CD4-positive, alpha-beta T cell (primary cell): ENCODE results near the gene CELSR2. TPM values are rescaled to one million over a fixed set of nuclear protein-coding genes. Genes with fewer than 3 reads are reported as not detected.
A peak's percentile ranks its signal among the peaks of the same experiment; 100 is the strongest.

Experiments used
- ATAC-seq: fragments of 200-7000 bp; cut with Tn5 transposase; one replicate; pipeline ENCODE4 v1.10.0; 2022; ENCODE audit warnings: mild to moderate bottlenecking; ENCODE audit not compliant: poor library complexity
- CTCF ChIA-PET: fragments of 350-600 bp; sonication (Branson Sonifier 250); formaldehyde crosslinking; loops from one replicate; lab custom pipeline; 2021; ENCODE audit warnings: antibody characterized with exemption, inconsistent platforms; lab: Charles Lee
- POLR2A ChIA-PET: fragments of 350-600 bp; sonication (Branson Sonifier 250); formaldehyde crosslinking; loops from one replicate; lab custom pipeline; 2021; ENCODE audit warnings: antibody characterized with exemption, inconsistent platforms; lab: Charles Lee
- DNase-seq, 14 experiments: peaks; one replicate each; pipeline ENCODE4 v3.0.0-alpha.2; 2013 to 2020; ENCODE audit warnings: mixed read lengths in 2 of 14
- H3K27ac ChIP-seq, 2 donors: one replicate each; pipeline versions ENCODE4 v1.5.1 to v1.7.0; 2013; ENCODE audit warnings: low read length in 2 of 2, low read depth in 1 of 2, mild to moderate bottlenecking in 1 of 2
- H3K27me3 ChIP-seq, 2 experiments: 1 replicate in 1 of 2; 2 replicates in 1 of 2; pipeline versions ENCODE4 v1.6.1 to v1.7.0; 2013; ENCODE audit warnings: low read length in 2 of 2, control low read depth in 1 of 2, mild to moderate bottlenecking in 1 of 2, moderate library complexity in 1 of 2; ENCODE audit not compliant: insufficient read depth in 2 of 2, control insufficient read depth in 1 of 2
- H3K36me3 ChIP-seq: one replicate; pipeline ENCODE4 v1.6.1; 2013; ENCODE audit warnings: low read length, control low read depth; ENCODE audit not compliant: insufficient read depth
- H3K4me1 ChIP-seq: one replicate; pipeline ENCODE4 v1.6.1; 2013; ENCODE audit warnings: low read length, control low read depth; ENCODE audit not compliant: insufficient read depth
- H3K4me3 ChIP-seq: one replicate; pipeline ENCODE4 v1.5.1; 2013; ENCODE audit warnings: mild to moderate bottlenecking, low read length, moderate library complexity
- H3K9me3 ChIP-seq, 2 experiments: 1 replicate in 1 of 2; 2 replicates in 1 of 2; pipeline versions ENCODE4 v1.6.1 to v1.7.0; 2013; ENCODE audit warnings: low read length in 2 of 2, mild to moderate bottlenecking in 2 of 2, control low read depth in 1 of 2, moderate library complexity in 1 of 2; ENCODE audit not compliant: control insufficient read depth in 1 of 2, insufficient read depth in 1 of 2
- H3K27ac Mint-ChIP-seq: one replicate; pipeline ENCODE4 v1.8.0; 2020; ENCODE audit warnings: mixed read lengths
- H3K27me3 Mint-ChIP-seq: one replicate; pipeline ENCODE4 v1.8.0; 2021; ENCODE audit warnings: mixed read lengths
- H3K36me3 Mint-ChIP-seq: one replicate; pipeline ENCODE4 v1.8.0; 2021; ENCODE audit warnings: low read depth, mixed read lengths
- H3K4me1 Mint-ChIP-seq: one replicate; pipeline ENCODE4 v1.8.0; 2021; ENCODE audit warnings: low read depth, mixed read lengths
- H3K4me3 Mint-ChIP-seq: one replicate; pipeline ENCODE4 v1.8.0; 2020; ENCODE audit warnings: mild to moderate bottlenecking, mixed read lengths
- H3K9me3 Mint-ChIP-seq: one replicate; pipeline ENCODE4 v1.8.0; 2020; ENCODE audit warnings: mixed read lengths
- CTCF ChIP-seq: fragments of 200-600 bp; IDR thresholded peaks from one replicate; pipeline ENCODE4 v1.8.0; 2022; ENCODE audit warnings: antibody characterized with exemption, mild to moderate bottlenecking
- intact Hi-C, 2 experiments: fragments of 100-400 bp; cut with DNase I in 1 of 2; cut with micrococcal nuclease in 1 of 2; formaldehyde crosslinking; loops; one replicate each; pipeline versions ENCODE4 v1.15.1 to v1.9.0; 2023 to 2025; cut with DNase I, micrococcal nuclease
- total RNA-seq, 174 experiments: library from RNA in 2 of 174; stranded (reverse) in 2 of 174; gene quantifications; one replicate each; pipeline ENCODE4 v1.2.3 and lab custom pipeline; 2021 to 2026

CELSR2 gene
- total RNA-seq, 2 experiments from 2014 or later: 3.6 TPM

GRCh38 chr1:109274533-109275476 lies 25.5 kb downstream of the CELSR2 start:
- CTCF ChIA-PET: no interaction called here

GRCh38 chr1:109275706-109276345 lies 26.5 kb downstream of the CELSR2 start:
- TF ChIP-seq CTCF: no peak
- Mint-ChIP-seq H3K4me1 (no peaks in the 10 kb centered on the region), H3K9me3 (no peaks in the 10 kb centered on the region), H3K36me3 (no peaks in the 10 kb centered on the region), H3K4me3 (no peak overlapping the region), H3K27me3 (no peaks in the 10 kb centered on the region), H3K27ac (no peak overlapping the region)
- Histone ChIP-seq H3K4me3 (no peak overlapping the region), H3K27me3 (no peaks in the 10 kb centered on the region), H3K4me1 (peaks cover 6% of the 10 kb centered on the region), H3K9me3 (no peaks in the 10 kb centered on the region), H3K27ac (no peak overlapping the region), H3K36me3 (no peaks in the 10 kb centered on the region)
- intact Hi-C loops: loop anchor here in 1 of 2 experiments (2.0 kb wide), 1 partner anchor 257 kb away; no protein-coding TSS in a partner anchor
- CTCF ChIA-PET: interaction anchor here (3.5 kb wide), 1 partner anchor 256 kb away, joined by 26 read pairs; no protein-coding TSS in a partner anchor
- POLR2A ChIA-PET: no interaction called here
- DNase-seq (no peak), ATAC-seq (no peak)

More at GRCh38 chr1:109274533-109275476, 25.5 kb downstream of the CELSR2 start:
- no peaks in the 10 kb centered on the region for H3K36me3 Mint-ChIP-seq
- DNase-seq (no peak), ATAC-seq (no peak)
- no peaks in the 10 kb centered on the region for H3K27me3 ChIP-seq
- H3K4me3 ChIP-seq: no peak overlapping the region
- H3K36me3 ChIP-seq: no peaks in the 10 kb centered on the region
- H3K4me1 Mint-ChIP-seq: no peaks in the 10 kb centered on the region
- H3K4me3 Mint-ChIP-seq: no peak overlapping the region
- no peaks in the 10 kb centered on the region for H3K9me3 ChIP-seq
- no peaks in the 10 kb centered on the region for H3K27me3 Mint-ChIP-seq
- H3K4me1 ChIP-seq: peaks cover 6% of the 10 kb centered on the region
- POLR2A ChIA-PET: no interaction called here
- no peak overlapping the region for H3K27ac Mint-ChIP-seq
- TF ChIP-seq CTCF: no peak
- intact Hi-C loops: no loop called here
- no peak overlapping the region for H3K27ac ChIP-seq
- no peaks in the 10 kb centered on the region for H3K9me3 Mint-ChIP-seq

GRCh38 chr1:109277434-109278204 lies 28.3 kb downstream of the CELSR2 start:
- Histone ChIP-seq H3K4me1 (peaks cover 19% of the 10 kb centered on the region), H3K36me3 (no peaks in the 10 kb centered on the region), H3K9me3 (no peaks in the 10 kb centered on the region), H3K27me3 (no peaks in the 10 kb centered on the region), H3K27ac (no peak overlapping the region), H3K4me3 (no peak overlapping the region)
- no peaks in the 10 kb centered on the region for H3K27me3 Mint-ChIP-seq
- ChIA-PET CTCF (interaction anchor here (0.5 to 3.5 kb wide), 9 partner anchors 8 to 255 kb away, joined by 3 to 26 read pairs (median 4); partner anchors contain the start of genes CYB561D1 and SORT1), POLR2A (no interaction called here)
- no peaks in the 10 kb centered on the region for H3K36me3 Mint-ChIP-seq
- peak; percentile 34 to 76 (median 48) for DNase-seq
- no peak overlapping the region for H3K4me3 Mint-ChIP-seq
- intact Hi-C loops: loop anchor here (1.0 to 2.0 kb wide), 3 partner anchors 122 to 256 kb away; no protein-coding TSS in a partner anchor
- TF ChIP-seq CTCF: peak; percentile 79
- no peak overlapping the region for H3K27ac Mint-ChIP-seq
- H3K9me3 Mint-ChIP-seq: no peaks in the 10 kb centered on the region
- peaks cover 4% of the 10 kb centered on the region for H3K4me1 Mint-ChIP-seq
- ATAC-seq: peak; percentile 78
